ENCODE data around the gene CNN1.
A peak's percentile ranks its signal among the peaks of the same experiment; 100 is the strongest.
"Not testable (repeated sequence)": the region's sequence is repeated elsewhere in the genome, so short reads cannot be mapped to it uniquely, and the experiment has no call there.

Gene CNN1

GRCh38 chr19:11534948-11535347 lies 3.7 kb upstream of the CNN1 start:
- DNase-seq: no peak

DNA sequence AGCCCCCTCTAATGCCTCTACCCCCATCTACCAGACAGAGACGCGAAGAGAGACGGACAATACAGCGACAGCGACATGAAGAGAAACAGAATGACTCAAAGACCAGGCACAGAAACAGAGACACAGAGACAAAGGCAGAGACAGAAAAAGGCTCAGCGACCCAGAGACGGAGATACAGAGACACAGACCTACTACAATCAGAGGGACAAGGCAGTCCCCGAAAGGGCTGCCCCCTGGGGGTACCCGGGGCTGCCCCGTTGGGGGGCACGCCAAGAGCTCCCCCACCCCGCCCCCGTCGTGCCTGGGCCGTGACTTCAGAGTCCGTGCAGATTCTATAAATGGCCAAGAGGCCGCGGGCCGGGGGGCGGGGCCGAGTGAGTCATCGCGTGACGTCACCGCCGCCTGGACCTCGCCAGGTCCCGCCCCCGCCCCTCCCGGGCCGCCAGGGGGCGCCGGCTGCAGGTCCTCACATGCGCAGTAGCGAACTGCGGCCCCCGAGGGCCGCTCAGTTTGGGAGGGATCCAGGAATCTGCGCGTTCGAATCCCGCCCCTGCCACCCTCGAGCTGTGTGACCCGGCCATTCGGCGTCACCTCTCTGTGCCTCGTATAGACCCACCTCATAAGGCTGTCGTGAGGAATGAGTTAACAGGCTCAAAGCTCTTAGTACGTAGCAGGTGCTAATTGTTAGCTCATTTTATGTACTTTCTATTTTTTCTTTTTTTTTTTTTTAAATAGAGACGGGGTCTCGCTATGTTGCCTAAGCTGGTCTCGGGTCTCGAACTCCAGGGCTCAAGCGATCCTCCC lies 2.7 kb upstream of the CNN1 start:
- DNase-seq: peak; percentile 54

- peak; percentile 12 for DNase-seq
Observed at GRCh38 chr19:11539495-11540365, 1.1 kb downstream of the CNN1 start.

DNA sequence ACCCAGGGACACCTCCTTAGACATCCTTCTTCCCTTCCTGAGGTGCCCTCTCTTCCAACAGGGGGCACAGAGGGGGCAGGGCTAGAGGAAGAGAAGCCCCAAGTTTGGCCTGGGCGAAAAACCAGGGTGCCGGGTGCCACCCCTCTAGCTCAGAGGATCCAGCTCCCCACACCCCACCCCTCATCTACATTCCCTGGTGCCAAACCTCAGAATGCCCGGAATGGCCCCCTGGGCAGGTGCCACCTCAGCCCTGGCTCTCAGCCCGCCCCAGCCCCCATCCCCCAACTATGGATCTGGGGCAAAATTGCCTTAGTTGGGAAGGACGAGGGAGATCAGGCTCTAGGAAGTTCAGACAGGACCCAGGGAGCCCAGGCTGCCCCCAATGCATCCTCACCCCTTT lies 2.0 kb downstream of the CNN1 start:
- no peak for DNase-seq

GRCh38 chr19:11541238-11541637 lies 2.6 kb downstream of the CNN1 start:
- no peak for DNase-seq

DNA sequence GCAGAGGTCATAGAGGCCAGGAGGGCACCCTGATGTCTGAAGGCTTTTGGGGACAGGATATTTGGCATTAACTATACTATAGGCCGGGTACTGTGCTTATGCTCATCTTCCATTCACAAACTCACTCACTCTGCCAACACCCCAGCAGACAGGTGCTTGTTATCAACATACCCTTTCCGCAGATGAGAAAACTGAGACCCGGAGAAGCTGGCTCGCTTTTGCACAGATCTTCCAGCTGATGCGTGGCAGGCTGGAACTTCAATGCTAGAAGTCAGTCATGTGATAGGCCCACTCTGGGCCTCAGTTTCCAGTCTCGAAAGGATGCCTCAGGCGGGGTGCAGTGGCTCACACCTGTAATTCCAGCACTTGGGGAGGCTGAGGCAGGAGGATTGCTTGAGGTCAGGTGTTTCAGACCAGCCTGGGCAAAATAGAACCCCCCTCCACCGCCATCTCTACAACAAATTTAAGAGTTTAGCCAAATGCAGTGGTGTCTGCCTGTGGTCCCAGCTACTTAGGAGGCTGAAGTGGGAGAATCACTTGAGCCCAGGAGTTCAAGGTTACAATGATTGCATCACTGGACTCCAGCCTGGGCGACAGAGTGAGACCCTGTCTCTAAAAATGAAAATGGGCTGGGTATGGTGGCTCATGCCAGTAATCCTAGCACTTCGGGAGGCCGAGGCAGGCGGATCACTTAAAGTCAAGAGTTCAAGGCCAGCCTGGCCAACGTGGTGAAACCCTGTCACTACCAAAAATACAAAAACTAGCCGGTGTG lies 9.5 kb downstream of the CNN1 start:
- DNase-seq: no peak

DNA sequence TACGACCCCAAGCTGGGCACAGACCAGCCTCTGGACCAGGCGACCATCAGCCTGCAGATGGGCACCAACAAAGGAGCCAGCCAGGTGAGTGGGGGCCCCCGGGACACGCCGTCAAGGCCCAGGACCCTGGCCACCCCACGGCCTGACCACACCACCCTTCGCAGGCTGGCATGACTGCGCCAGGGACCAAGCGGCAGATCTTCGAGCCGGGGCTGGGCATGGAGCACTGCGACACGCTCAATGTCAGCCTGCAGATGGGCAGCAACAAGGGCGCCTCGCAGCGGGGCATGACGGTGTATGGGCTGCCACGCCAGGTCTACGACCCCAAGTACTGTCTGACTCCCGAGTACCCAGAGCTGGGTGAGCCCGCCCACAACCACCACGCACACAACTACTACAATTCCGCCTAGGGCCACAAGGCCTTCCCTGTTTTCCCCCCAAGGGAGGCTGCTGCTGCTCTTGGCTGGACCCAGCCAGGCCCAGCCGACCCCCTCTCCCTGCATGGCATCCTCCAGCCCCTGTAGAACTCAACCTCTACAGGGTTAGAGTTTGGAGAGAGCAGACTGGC lies 10.8 kb downstream of the CNN1 start:
- DNase-seq: no peak

DNA sequence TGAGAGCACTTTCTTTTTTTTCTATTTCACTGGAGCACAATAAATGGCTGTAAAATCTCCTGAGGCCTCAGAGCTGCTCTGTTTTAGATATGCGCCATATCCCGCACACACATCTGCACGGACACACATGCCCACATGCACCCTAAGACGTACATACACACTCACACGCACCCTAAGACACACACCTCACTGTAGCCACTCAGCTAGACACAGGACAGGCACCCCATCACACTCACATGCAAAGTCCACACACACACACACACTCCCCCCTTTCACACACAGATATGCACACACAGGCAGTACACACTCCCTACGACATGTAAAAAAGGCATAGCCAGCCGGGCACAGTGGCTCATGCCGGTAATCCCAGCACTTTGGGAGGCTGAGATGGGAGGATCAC lies 11.6 kb downstream of the CNN1 start:
- no peak for DNase-seq

- no peak for DNase-seq
Observed at GRCh38 chr19:11551603-11552235, 13.1 kb downstream of the CNN1 start.

DNA sequence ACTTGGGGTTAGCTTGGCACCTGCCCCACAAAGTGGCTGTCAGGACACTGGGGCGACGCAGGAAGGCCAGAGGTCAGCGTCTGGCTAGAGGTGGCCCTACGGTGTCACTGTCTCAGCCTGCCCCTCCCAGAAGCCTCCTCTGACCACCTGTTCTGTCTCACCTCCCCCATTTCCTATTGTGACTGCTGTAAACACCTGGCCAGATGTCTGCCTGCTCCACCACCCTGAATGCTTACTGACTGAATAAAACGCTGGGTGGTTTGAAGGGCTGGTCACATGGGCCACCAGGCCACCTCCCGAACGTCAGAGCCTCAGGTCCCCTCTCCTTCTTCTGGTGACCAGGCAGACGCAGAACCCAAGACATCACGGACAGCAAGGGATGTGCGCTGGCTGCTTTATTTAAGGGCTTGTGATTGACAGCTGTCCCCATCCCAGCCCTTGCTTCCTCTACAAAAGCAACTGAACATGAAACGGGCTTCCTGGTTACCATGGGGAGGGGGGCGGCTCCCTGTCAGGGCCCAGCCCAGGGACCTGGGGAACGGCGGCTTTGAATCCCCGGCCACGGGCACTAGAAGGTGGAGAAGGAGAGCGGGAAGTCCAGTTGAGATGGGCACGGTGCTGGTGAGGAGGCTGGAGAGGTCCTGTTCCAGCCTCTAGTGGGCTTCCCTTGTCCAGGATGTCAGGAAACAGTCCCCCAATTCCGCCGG lies 14.2 kb downstream of the CNN1 start:
- DNase-seq: no peak

DNA sequence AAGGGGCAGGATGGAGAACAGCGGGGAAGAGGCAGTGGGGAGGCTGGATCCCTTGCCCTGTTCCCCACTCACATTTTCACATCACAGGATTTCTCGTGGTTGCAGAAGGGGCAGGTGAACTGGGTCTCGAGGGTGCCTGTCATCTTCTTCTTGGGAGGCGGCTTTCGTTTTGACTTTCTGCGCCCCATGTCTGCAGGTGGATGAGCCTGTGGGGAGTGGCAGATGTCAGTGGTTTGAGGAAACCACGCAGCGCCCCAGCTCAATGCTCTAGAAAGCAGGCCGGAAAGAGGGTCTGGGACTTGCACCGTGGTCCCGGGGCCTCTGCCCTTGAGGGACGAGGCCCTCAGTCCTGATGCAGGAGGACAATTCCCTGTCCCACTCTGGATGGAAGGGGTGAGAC lies 15.5 kb downstream of the CNN1 start:
- DNase-seq: no peak

- no peak for DNase-seq
Observed at GRCh38 chr19:11555246-11555645, 16.6 kb downstream of the CNN1 start.

GRCh38 chr19:11556634-11557420 lies 18.2 kb downstream of the CNN1 start:
- DNase-seq: no peak

DNA sequence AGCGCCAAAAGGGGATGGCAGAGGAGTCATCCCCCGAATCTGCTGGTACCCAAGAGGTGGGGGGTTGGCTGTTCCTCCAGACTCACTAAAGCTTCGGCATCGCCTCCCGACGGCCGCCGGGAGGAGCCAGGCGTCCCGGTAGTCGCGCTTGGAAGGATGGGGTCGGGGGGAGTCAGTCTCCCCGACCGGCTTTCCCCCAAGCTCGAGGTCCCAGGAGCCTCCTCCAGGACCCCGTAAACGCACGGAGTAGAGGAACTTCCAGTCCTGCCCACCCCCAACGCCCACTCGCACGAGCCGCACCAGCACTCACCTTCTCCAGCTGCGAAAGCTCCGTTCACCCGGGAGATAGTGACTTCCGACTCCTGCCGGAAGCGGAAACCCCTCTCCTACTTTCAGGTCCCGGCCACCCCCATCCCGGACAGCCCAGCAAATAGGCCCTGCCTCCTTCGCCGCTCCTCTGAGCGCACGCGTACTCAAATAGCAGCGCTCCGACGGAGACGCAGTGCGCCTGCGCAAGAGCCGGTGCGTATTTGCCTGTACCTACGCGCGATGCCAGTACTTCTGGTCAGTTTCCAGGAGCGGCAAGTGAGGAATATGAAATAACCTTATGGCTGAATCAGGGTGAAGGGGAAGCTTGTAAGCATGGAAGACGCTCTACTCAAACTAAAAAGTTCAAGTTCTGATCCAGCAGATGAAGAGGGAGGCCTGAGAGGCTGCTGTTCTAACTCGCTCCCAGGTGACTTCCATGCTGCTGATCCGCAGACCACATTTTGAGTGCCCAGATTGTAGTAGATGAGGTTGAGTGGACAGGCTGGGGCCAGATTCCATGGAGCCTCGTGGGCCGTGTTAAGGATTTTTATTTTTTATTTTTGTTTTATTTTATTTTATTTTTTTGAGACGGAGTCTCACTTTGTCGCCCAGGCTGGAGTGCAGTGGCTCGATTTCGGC lies 20.5 kb downstream of the CNN1 start, which contains the start of gene ELOF1:
ELOF1 (minus strand) TSS at position 350 of the 948 bp plus-strand sequence. CDS start 4,883 bp downstream, outside the sequence.
- peak; percentile 97 for DNase-seq

- DNase-seq: peak; percentile 45
Observed at GRCh38 chr19:11560404-11561051, 21.9 kb downstream of the CNN1 start.

- DNase-seq: no peak
Observed at GRCh38 chr19:11563532-11563931, 24.9 kb downstream of the CNN1 start.

DNA sequence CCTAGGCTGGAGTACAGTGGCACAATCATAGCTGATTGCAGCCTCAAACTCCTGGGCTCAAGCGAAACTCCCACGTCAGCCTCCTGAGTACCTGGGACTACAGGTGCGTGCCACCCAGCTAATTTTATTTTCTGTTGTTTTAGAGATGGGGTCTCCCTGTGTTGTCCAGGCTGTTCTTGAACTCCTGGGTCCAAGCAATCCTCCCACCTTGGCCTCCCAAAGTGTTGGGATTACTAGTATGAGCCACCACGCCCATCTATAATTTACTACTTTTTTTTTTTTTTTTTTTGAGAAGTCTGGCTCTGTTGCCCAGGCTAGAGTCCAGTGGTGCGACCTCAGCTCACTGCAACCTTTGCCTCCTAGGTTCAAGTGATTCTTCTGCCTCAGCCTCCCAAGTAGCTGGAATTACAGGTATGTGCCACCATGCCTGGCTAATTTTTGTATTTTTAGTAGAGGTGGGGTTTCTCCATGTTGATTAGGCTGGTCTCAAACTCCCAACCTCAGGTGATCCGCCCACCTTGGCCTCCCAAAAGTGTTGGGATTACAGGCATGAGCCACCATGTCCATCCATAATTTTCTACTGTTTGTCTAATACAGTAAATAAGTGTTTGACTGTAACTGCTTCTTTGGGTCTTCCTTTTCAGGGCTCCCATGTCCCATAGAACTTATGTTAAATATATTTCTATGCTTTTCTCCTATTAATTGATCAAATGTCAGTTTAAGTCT lies 25.6 kb downstream of the CNN1 start:
- not testable (repeated sequence) for DNase-seq

DNA sequence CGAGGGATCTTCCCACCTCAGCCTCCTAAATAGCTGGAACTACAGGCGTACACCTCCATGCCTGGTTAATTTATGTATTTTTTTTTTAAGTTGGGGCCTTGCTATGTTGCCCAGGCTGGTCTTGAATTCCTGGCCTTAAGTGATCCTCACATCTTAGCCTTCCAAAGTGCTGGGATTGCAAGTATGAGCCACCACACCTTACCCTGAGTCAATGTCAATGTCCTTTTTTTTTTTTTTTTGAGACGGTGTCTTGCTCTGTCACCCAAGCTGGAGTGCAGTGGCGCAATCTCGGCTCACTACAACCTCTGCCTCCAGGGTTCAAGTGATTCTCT lies 27.0 kb downstream of the CNN1 start:
- DNase-seq: not testable (repeated sequence)
